Measurements from ENCODE around the gene SYNE1.

SYNE1 gene

GRCh38 chr6:152461556-152461955, 175.6 kb downstream of the SYNE1 start:
- no peak for DNase-seq (ENCODE audit: low read depth, low spot score)
- in situ Hi-C loops (cut with HindIII; ENCODE audit: low sequenced_read_pairs): no loop called here
- TF ChIP-seq CTCF (IDR thresholded peaks at IDR 0.05; ENCODE audit: low read depth, low read length): no peak
- H3K4me3 ChIP-seq (ENCODE audit: low read depth, low read length): no peak overlapping the region

- in situ Hi-C loops (cut with HindIII; ENCODE audit: low sequenced_read_pairs): no loop called here
- no peak overlapping the region for H3K4me3 ChIP-seq (ENCODE audit: low read depth, low read length)
- peak; percentile 15 for DNase-seq (ENCODE audit: low read depth, low spot score)
- TF ChIP-seq CTCF (IDR thresholded peaks at IDR 0.05; ENCODE audit: low read depth, low read length): no peak
Measured at GRCh38 chr6:152458648-152459644, 178.2 kb downstream of the SYNE1 start.

- no peak for TF ChIP-seq CTCF (IDR thresholded peaks at IDR 0.05; ENCODE audit: low read depth, low read length)
- in situ Hi-C loops (cut with HindIII; ENCODE audit: low sequenced_read_pairs): no loop called here
- no peak for DNase-seq (ENCODE audit: low read depth, low spot score)
- H3K4me3 ChIP-seq (ENCODE audit: low read depth, low read length): no peak overlapping the region
Measured at GRCh38 chr6:152457949-152458624, 179.1 kb downstream of the SYNE1 start.

- in situ Hi-C loops (cut with HindIII; ENCODE audit: low sequenced_read_pairs): no loop called here
- no peak for TF ChIP-seq CTCF (IDR thresholded peaks at IDR 0.05; ENCODE audit: low read depth, low read length)
- H3K4me3 ChIP-seq (ENCODE audit: low read depth, low read length): no peak overlapping the region
- no peak for DNase-seq (ENCODE audit: low read depth, low spot score)
Measured at GRCh38 chr6:152454003-152454402, 183.2 kb downstream of the SYNE1 start.

- DNase-seq (ENCODE audit: low read depth, low spot score): no peak
- H3K4me3 ChIP-seq (ENCODE audit: low read depth, low read length): no peak overlapping the region
- in situ Hi-C loops (cut with HindIII; ENCODE audit: low sequenced_read_pairs): no loop called here
- TF ChIP-seq CTCF (IDR thresholded peaks at IDR 0.05; ENCODE audit: low read depth, low read length): no peak
Measured at GRCh38 chr6:152453421-152453820, 183.7 kb downstream of the SYNE1 start.

- in situ Hi-C loops (cut with HindIII; ENCODE audit: low sequenced_read_pairs): no loop called here
- TF ChIP-seq CTCF (IDR thresholded peaks at IDR 0.05; ENCODE audit: low read depth, low read length): no peak
- DNase-seq (ENCODE audit: low read depth, low spot score): no peak
- no peak overlapping the region for H3K4me3 ChIP-seq (ENCODE audit: low read depth, low read length)
Measured at GRCh38 chr6:152452639-152453038, 184.5 kb downstream of the SYNE1 start.

Data from astrocyte of the spinal cord (primary cell).